Measurements from ENCODE around the gene DCAF17.

- TF ChIP-seq CTCF (conservative IDR thresholded peaks at IDR 0.05; ENCODE audit: low read length) = peak; percentile 84
- TF ChIP-seq EZH2phosphoT487 (IDR thresholded peaks at IDR 0.05; ENCODE audit: borderline replicate concordance, low read depth, low read length) = no peak
These were observed 95.9 kb downstream of the DCAF17 start for GRCh38 chr2:171529914-171530313.
